IMR-90 (cell line): Measurements from ENCODE around the gene TUBGCP6. TPM values are rescaled to one million over a fixed set of nuclear protein-coding genes. Genes with fewer than 3 reads are reported as not detected.
A peak's percentile ranks its signal among the peaks of the same experiment; 100 is the strongest.

Experiments used
- ATAC-seq: fragments of 200-7000 bp; cut with Tn5 transposase; 2 replicates; pipeline ENCODE4 v1.9.1; 2020; ENCODE audit warnings: low read depth, mild to moderate bottlenecking, moderate library complexity
- BruUV-seq: library from RNA; stranded (reverse); fragments of 400-500 nt; replicated peaks from 2 replicates; lab custom pipeline; 2021; lab: Mats Ljungman, UMichigan
- CTCF ChIA-PET: fragments of 300-600 bp; formaldehyde crosslinking; extraction: SDS; loops from one replicate; lab custom pipeline; 2021; ENCODE audit warnings: antibody characterized with exemption; lab: Yijun Ruan, JAX
- POLR2A ChIA-PET: fragments of 300-600 bp; sonication (Branson Sonifier 250); formaldehyde crosslinking; loops from one replicate; lab custom pipeline; 2022; ENCODE audit warnings: antibody characterized with exemption; ENCODE audit not compliant: unreplicated experiment; lab: Charles Lee
- DNase-seq: peaks from one replicate; pipeline ENCODE4 v3.0.0; 2013
- H2AFZ ChIP-seq: replicated peaks from 2 replicates; pipeline ENCODE3; 2013; ENCODE audit warnings: low read length, mild to moderate bottlenecking; ENCODE audit not compliant: poor library complexity
- H2AK5ac ChIP-seq: 2 replicates; pipeline ENCODE4 v1.6.1; 2013; ENCODE audit warnings: low read depth, low read length, inconsistent platforms
- H2AK9ac ChIP-seq: replicated peaks from 2 replicates; pipeline ENCODE3; 2013; ENCODE audit warnings: mild to moderate bottlenecking, low read depth, low read length, moderate library complexity; ENCODE audit not compliant: poor library complexity
- H2BK120ac ChIP-seq: 2 replicates; pipeline ENCODE4 v1.6.1; 2013; ENCODE audit warnings: low read depth, low read length, inconsistent platforms
- H2BK15ac ChIP-seq: 3 replicates; pipeline ENCODE4 v1.6.1; 2013; ENCODE audit warnings: low read depth, low read length, inconsistent platforms
- H2BK20ac ChIP-seq: 2 replicates; pipeline ENCODE4 v1.6.1; 2013; ENCODE audit warnings: low read depth, mild to moderate bottlenecking, inconsistent platforms, low read length, moderate library complexity
- H2BK5ac ChIP-seq: 2 replicates; pipeline ENCODE4 v1.6.1; 2013; ENCODE audit warnings: mild to moderate bottlenecking, low read depth, low read length, inconsistent platforms; ENCODE audit not compliant: poor library complexity, severe bottlenecking
- H3K14ac ChIP-seq: replicated peaks from 2 replicates; pipeline ENCODE4 v1.6.1; 2013; ENCODE audit warnings: low read depth, low read length, inconsistent platforms
- H3K18ac ChIP-seq: 2 replicates; pipeline ENCODE4 v1.6.1; 2013; ENCODE audit warnings: low read depth, low read length, control low read depth
- H3K23ac ChIP-seq: 2 replicates; pipeline ENCODE4 v1.6.1; 2013; ENCODE audit warnings: low read depth, low read length, inconsistent platforms
- H3K27ac ChIP-seq: 2 replicates; pipeline ENCODE4 v1.5.1; 2013; ENCODE audit warnings: mild to moderate bottlenecking, control low read depth, low read length; ENCODE audit not compliant: insufficient read depth
- H3K27me3 ChIP-seq: 2 replicates; pipeline ENCODE4 v1.6.1; 2013; ENCODE audit warnings: low read length; ENCODE audit not compliant: control insufficient read depth, insufficient read depth
- H3K36me3 ChIP-seq: 2 replicates; pipeline ENCODE4 v1.6.1; 2013; ENCODE audit warnings: low read length, mixed read lengths; ENCODE audit not compliant: control insufficient read depth, insufficient read depth
- H3K4ac ChIP-seq: 2 replicates; pipeline ENCODE4 v1.6.1; 2013; ENCODE audit warnings: low read depth, low read length, inconsistent platforms
- H3K4me1 ChIP-seq: 2 replicates; pipeline ENCODE4 v1.6.1; 2013; ENCODE audit warnings: low read length, mixed read lengths; ENCODE audit not compliant: control insufficient read depth, insufficient read depth
- H3K4me2 ChIP-seq: 2 replicates; pipeline ENCODE4 v1.6.1; 2013; ENCODE audit warnings: low read depth, mild to moderate bottlenecking, control low read depth, low read length, moderate library complexity
- H3K4me3 ChIP-seq: 2 replicates; pipeline ENCODE4 v1.5.1; 2013; ENCODE audit warnings: low read depth, mild to moderate bottlenecking, control low read depth, low read length, moderate library complexity; ENCODE audit not compliant: insufficient read depth
- H3K56ac ChIP-seq: 2 replicates; pipeline ENCODE4 v1.6.1; 2013; ENCODE audit warnings: low read length, inconsistent platforms; ENCODE audit not compliant: insufficient read depth; ENCODE audit errors: extremely low read depth
- H3K79me1 ChIP-seq, 2 experiments: 2 replicates each; pipeline ENCODE4 v1.6.1; 2013; ENCODE audit warnings: low read length in 2 of 2, inconsistent platforms in 1 of 2, low read depth in 1 of 2
- H3K9ac ChIP-seq: 2 replicates; pipeline ENCODE4 v1.6.1; 2013; ENCODE audit warnings: low read depth, low read length, control low read depth
- H3K9me1 ChIP-seq: 2 replicates; pipeline ENCODE4 v1.6.1; 2013; ENCODE audit warnings: low read length, inconsistent platforms; ENCODE audit not compliant: insufficient read depth
- H3K9me3 ChIP-seq: 2 replicates; pipeline ENCODE4 v1.6.1; 2013; ENCODE audit warnings: low read length; ENCODE audit not compliant: control insufficient read depth, insufficient read depth
- H4K20me1 ChIP-seq: 2 replicates; pipeline ENCODE4 v1.6.1; 2013; ENCODE audit warnings: low read length, inconsistent platforms; ENCODE audit not compliant: insufficient read depth
- H4K5ac ChIP-seq: 2 replicates; pipeline ENCODE4 v1.6.1; 2013; ENCODE audit warnings: mild to moderate bottlenecking, low read depth, low read length, control low read depth
- H4K8ac ChIP-seq, 2 experiments: 2 replicates each; pipeline ENCODE4 v1.6.1; 2013; ENCODE audit warnings: low read depth in 2 of 2, low read length in 2 of 2, control low read depth in 1 of 2, inconsistent platforms in 1 of 2
- H4K91ac ChIP-seq: 2 replicates; pipeline ENCODE4 v1.6.1; 2013; ENCODE audit warnings: low read depth, low read length, inconsistent platforms; ENCODE audit not compliant: insufficient read depth
- CHD1 ChIP-seq: IDR thresholded peaks from 2 replicates; pipeline ENCODE4 v1.6.1; 2012; ENCODE audit warnings: low read depth, low read length, improper control_type of control experiment
- FOS ChIP-seq: fragments of 150-350 bp; IDR thresholded peaks from 2 replicates; pipeline ENCODE4 v1.6.1; 2016; ENCODE audit warnings: low read depth, low read length
- MAZ ChIP-seq: IDR thresholded peaks from 2 replicates; pipeline ENCODE4 v1.6.1; 2012; ENCODE audit warnings: low read depth, mild to moderate bottlenecking, low read length, improper control_type of control experiment, moderate library complexity, borderline replicate concordance
- MXI1 ChIP-seq: IDR thresholded peaks from 2 replicates; pipeline ENCODE4 v1.6.1; 2012; ENCODE audit warnings: low read depth, mild to moderate bottlenecking, low read length, moderate library complexity, borderline replicate concordance
- NFE2L2 ChIP-seq: fragments of 150-350 bp; IDR thresholded peaks from 2 replicates; pipeline ENCODE4 v1.6.1; 2016; ENCODE audit warnings: low read depth, mild to moderate bottlenecking, low read length
- POLR2A ChIP-seq: IDR thresholded peaks from 2 replicates; pipeline ENCODE4 v1.6.1; 2012; ENCODE audit warnings: mild to moderate bottlenecking, low read depth, low read length
- RCOR1 ChIP-seq: IDR thresholded peaks from 2 replicates; pipeline ENCODE4 v1.6.1; 2012; ENCODE audit warnings: mild to moderate bottlenecking, low read length, improper control_type of control experiment; ENCODE audit not compliant: insufficient replicate concordance
- RFX5 ChIP-seq: IDR thresholded peaks from 2 replicates; pipeline ENCODE4 v1.8.0; 2012; ENCODE audit warnings: low read depth, mild to moderate bottlenecking, low read length, moderate library complexity
- SMC3 ChIP-seq: fragments of 150-350 bp; IDR thresholded peaks from 2 replicates; pipeline ENCODE4 v1.6.1; 2016; ENCODE audit warnings: low read depth, mild to moderate bottlenecking, antibody characterized with exemption, low read length, moderate library complexity
- WGBS, 2 experiments: methylation state at CpG; one replicate each; pipeline versions ENCODE4 v1.1.5 to v1.1.7; 2013; ENCODE audit warnings: missing lambda C conversion rate in 2 of 2; ENCODE audit not compliant: insufficient read length in 1 of 2; ENCODE audit errors: extremely low coverage in 2 of 2; 5-methylcytosine and 5-hydroxymethylcytosine counted together
- dilution Hi-C: fragments of 300-500 bp; cut with HindIII; formaldehyde crosslinking; loops from one replicate; pipeline ENCODE4 v1.14.3; 2018; ENCODE audit warnings: low sequenced_read_pairs; ENCODE audit not compliant: unreplicated experiment
- in situ Hi-C: fragments of 300-500 bp; cut with MboI; formaldehyde crosslinking; loops from 3 replicates; pipeline ENCODE4 v1.14.3; 2019; ENCODE audit warnings: low sequenced_read_pairs, inconsistent platforms, mixed read lengths
- intact Hi-C: fragments of 100-400 bp; cut with micrococcal nuclease; formaldehyde crosslinking; loops from 2 replicates; pipeline ENCODE4 v1.10.0; 2022
- polyA plus RNA-seq, 3 experiments: library from polyadenylated mRNA; depleted of rRNA; stranded (reverse); fragments of >200 nt; gene quantifications; 2 replicates each; pipeline ENCODE4 v1.2.3, GENCODE V29; 2012; ENCODE audit warnings: low replicate concordance in 1 of 3
- total RNA-seq: library from RNA; depleted of rRNA; stranded (reverse); fragments of >200 nt; gene quantifications from 2 replicates; pipeline ENCODE4 v1.2.3, GENCODE V29; 2012
- TF ChIP-seq, protein P1 (sequence below): fragments of 150-350 bp; IDR thresholded peaks from 2 replicates; pipeline ENCODE4 v1.6.1; 2017; ENCODE audit warnings: mild to moderate bottlenecking, antibody characterized with exemption, low read length, low read depth
- TF ChIP-seq, protein P2 (sequence below): fragments of 150-350 bp; IDR thresholded peaks from 2 replicates; pipeline ENCODE4 v1.6.1; 2016; ENCODE audit warnings: low read depth, mild to moderate bottlenecking, low read length, moderate library complexity, borderline replicate concordance

TUBGCP6 gene
- total and polyA plus RNA-seq, 2 of the 4 experiments (the other 2 are of a cell fraction): 10.8 to 28.6 TPM

DNA sequence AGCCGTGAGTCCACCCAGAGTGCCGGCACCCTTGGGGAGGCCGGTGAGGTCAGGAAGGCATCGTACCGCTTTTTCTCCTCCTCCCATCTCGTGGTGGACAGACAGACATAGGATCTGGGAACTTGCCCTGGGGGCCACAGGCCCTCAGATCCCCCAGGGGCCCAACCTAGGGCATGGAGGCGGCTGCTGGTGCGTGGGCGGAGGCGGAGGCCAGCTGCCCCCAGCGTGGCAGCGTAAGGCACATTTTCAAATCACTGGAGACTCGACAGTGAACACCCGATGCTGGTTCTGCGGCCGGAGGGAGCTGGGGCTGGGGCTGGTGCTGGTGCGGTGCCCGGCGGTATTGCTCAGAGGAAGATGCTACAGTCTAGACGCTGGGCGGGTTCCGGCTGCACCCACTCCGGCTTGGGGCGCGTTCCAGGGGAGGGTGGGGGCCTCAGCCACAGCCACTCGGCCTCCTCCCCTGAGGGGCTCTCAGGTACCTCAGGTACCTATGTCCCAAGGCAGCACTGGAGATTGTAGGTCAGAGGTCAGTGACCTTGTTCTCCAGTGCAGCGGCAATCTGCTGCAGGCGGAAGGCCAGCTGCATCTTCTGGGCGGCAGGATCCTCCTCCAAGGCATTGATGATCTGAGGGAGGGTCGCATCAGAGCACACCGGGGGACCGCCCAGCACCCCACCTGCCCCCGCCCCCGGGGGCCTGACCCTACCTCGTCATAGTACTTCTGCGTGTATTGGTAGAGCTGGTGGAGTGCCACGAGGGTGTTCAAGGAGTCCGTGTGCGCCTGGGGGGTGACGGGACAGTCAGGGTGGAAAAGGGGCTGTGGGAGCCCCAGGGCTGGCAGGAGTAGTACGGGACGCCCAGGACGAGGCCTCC is 30.6 kb upstream of the TUBGCP6 start:
- no peak for ATAC-seq
- intact Hi-C loops (no loop called here), dilution Hi-C loops (no loop called here), in situ Hi-C loops (loop anchor here (10.0 kb wide), 1 partner anchor 49 kb away; the partner anchor contains the start of gene DENND6B)
- no peak overlapping the region for H2AK9ac ChIP-seq
- no peak overlapping the region for H2BK20ac ChIP-seq
- H3K79me1 ChIP-seq: peaks cover 0 to 22% of the 10 kb centered on the region in 2 experiments; a peak in 1 of 4 replicates
- ChIA-PET CTCF (no interaction called here), POLR2A (no interaction called here)
- 94% methylated on average over 22 of the region's 43 CpGs; no CpG with 5 or more reads in 1 of the 2 experiments for WGBS, 2 experiments
- no peak overlapping the region for H4K8ac ChIP-seq
- no peak overlapping the region for H3K14ac ChIP-seq
- H3K9me3 ChIP-seq: no peaks in the 10 kb centered on the region
- H3K56ac ChIP-seq: no peak overlapping the region
- no peak overlapping the region for H3K23ac ChIP-seq
- H2AFZ ChIP-seq: no peak overlapping the region
- no peak overlapping the region for H4K5ac ChIP-seq
- peaks cover 56% of the 10 kb centered on the region for H4K20me1 ChIP-seq
- TF ChIP-seq FOS (no peak), RFX5 (no peak), MXI1 (no peak), MAZ (no peak), NFE2L2 (no peak), RCOR1 (no peak), POLR2A (no peak), SMC3 (no peak), CHD1 (no peak)
- TF ChIP-seq, protein P1, sequence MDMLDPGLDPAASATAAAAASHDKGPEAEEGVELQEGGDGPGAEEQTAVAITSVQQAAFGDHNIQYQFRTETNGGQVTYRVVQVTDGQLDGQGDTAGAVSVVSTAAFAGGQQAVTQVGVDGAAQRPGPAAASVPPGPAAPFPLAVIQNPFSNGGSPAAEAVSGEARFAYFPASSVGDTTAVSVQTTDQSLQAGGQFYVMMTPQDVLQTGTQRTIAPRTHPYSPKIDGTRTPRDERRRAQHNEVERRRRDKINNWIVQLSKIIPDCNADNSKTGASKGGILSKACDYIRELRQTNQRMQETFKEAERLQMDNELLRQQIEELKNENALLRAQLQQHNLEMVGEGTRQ: no peak
- TF ChIP-seq, protein P2, sequence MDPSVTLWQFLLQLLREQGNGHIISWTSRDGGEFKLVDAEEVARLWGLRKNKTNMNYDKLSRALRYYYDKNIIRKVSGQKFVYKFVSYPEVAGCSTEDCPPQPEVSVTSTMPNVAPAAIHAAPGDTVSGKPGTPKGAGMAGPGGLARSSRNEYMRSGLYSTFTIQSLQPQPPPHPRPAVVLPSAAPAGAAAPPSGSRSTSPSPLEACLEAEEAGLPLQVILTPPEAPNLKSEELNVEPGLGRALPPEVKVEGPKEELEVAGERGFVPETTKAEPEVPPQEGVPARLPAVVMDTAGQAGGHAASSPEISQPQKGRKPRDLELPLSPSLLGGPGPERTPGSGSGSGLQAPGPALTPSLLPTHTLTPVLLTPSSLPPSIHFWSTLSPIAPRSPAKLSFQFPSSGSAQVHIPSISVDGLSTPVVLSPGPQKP: no peak
- no peak for DNase-seq
- H3K4me3 ChIP-seq: no peak overlapping the region
- no peak overlapping the region for H3K4ac ChIP-seq
- H2AK5ac ChIP-seq: no peak overlapping the region
- H3K18ac ChIP-seq: no peak overlapping the region
- H3K4me1 ChIP-seq: peaks cover 11% of the 10 kb centered on the region
- no peak overlapping the region for H3K27ac ChIP-seq
- no peak overlapping the region for H4K91ac ChIP-seq
- peaks cover 62% of the 10 kb centered on the region for H3K36me3 ChIP-seq
- no peaks in the 10 kb centered on the region for H3K9me1 ChIP-seq
- H3K27me3 ChIP-seq: no peaks in the 10 kb centered on the region
- no peak overlapping the region for H3K9ac ChIP-seq
- H2BK120ac ChIP-seq: no peak overlapping the region
- no peak overlapping the region for H2BK5ac ChIP-seq
- BruUV-seq: TSS peak; percentile 96
- H2BK15ac ChIP-seq: no peak overlapping the region
- no peak overlapping the region for H3K4me2 ChIP-seq
